Stimulated activated CD8-positive, alpha-beta memory T cell treated with anti-CD3 and anti-CD28 coated beads, Interleukin-12 subunit alpha, Interleukin-12 subunit beta, amount 100 ng/mL, for 24 hours (primary cell): ENCODE data around the gene TRIM14.

Experiments
- DNase-seq: peaks from one replicate; pipeline ENCODE4 v3.0.0-alpha.2; 2020; ENCODE audit errors: extremely low read depth

The TRIM14 gene, protein sequence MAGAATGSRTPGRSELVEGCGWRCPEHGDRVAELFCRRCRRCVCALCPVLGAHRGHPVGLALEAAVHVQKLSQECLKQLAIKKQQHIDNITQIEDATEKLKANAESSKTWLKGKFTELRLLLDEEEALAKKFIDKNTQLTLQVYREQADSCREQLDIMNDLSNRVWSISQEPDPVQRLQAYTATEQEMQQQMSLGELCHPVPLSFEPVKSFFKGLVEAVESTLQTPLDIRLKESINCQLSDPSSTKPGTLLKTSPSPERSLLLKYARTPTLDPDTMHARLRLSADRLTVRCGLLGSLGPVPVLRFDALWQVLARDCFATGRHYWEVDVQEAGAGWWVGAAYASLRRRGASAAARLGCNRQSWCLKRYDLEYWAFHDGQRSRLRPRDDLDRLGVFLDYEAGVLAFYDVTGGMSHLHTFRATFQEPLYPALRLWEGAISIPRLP

DNA sequence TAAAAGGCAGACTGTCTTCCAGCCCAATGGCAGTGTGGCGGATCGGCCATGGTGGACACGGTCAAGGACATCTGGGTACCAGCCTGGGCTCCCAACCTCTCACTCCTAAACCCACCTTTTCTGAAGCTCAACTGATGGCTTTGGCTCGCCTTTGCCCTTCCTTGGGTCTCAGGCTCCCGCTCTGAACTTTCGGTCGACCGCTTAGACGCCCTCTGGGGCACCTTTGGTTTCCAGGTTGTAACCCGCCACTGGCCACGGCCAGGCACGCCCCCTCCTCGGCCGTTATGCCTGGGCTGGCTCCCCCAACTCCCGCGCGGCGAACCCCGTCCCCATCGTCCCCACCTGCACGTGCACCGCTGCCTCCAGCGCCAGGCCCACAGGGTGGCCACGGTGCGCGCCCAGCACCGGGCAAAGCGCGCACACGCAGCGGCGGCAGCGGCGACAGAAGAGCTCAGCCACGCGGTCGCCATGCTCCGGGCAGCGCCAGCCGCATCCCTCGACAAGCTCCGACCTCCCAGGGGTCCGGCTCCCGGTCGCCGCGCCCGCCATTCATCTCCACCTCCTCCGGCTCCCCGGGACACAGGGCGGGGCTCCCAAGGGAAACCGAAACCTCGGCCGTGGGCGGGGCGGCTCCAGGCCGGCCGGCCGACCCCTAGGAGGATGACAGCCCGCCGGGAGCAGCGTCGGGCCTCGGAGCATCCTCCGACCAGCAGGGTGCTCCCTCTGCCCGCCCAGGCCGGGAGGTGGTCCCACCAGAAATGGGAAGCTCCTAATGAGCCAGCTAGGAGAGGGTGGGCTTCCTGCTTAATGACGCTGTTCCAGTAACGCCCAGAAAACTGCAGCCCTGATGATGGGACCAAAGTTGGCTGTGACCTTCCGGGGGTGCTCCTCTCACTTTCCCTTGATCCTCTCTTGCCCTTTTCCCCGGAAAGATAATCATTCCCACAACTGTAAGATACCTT is at the start of gene TRIM14:
Gene TRIM14 (minus strand): TSS at position 583 of the 962 bp plus-strand sequence. CDS start 34 bp downstream, at position 549.
- peak; percentile 19 for DNase-seq

GRCh38 chr9:98168153-98168780 is 49.2 kb upstream of the TRIM14 start:
- DNase-seq: no peak

DNA sequence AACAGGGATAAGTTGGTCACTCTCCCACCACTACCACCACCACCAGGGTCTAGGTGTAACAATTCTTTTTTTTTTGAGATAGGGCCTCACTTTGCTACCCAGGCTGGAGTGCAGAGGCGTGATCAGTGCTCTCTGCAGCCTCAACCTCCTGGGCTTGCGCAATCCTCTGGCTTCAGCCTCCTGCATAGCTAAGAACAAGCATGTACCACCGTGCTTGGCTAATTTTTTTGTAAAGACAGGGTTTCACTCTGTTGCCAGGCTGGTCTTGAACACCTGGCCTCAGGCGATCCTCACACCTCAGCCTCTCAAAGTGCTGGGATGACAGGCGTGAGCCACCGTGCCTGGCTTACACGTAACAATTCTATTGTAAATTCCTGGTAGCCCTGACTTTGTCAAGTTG is 45.9 kb upstream of the TRIM14 start:
- DNase-seq: no peak

GRCh38 chr9:98162613-98163012 is 43.6 kb upstream of the TRIM14 start:
- no peak for DNase-seq

DNA sequence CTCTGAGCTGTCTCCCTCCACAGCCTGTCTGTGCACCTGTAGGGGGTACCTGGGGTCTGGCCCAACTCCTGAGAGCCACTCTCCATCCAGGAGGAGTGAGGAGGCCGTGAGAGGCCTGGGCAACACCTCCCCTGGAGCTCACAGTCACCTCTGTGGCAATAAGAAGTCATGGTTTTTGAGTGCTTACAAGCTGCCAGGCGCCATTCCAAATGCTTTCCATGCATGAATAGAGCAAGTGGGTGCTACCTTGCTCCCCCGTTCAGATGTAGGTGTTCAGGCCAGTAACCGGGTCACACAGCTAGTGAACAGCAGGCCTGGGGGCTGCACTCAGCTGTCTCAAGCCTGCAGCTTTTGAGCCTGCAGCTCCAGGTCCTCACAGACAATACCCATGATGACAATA is 42.8 kb upstream of the TRIM14 start:
- no peak for DNase-seq

DNA sequence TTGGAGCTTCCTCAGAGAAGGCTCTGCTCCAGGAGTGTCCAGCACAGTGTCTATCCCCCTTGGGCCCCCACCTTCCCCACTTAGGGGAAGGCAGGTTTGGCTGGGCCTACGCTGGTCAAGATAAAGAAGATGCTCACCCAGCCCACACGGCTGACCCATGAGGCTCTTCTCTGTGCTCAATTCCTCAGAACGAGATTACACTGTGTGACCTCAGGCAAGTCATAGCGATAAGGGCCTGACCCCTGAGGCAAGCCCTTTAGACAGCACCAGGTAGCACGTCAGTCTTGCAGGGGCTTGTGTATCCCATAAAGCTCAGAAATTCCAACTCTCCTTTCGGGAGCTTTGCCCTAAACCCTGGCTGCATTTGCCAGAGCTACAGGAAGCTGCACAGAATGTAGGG is 40.8 kb upstream of the TRIM14 start:
- DNase-seq: no peak

GRCh38 chr9:98159301-98159700 is 40.3 kb upstream of the TRIM14 start:
- DNase-seq: no peak

DNA sequence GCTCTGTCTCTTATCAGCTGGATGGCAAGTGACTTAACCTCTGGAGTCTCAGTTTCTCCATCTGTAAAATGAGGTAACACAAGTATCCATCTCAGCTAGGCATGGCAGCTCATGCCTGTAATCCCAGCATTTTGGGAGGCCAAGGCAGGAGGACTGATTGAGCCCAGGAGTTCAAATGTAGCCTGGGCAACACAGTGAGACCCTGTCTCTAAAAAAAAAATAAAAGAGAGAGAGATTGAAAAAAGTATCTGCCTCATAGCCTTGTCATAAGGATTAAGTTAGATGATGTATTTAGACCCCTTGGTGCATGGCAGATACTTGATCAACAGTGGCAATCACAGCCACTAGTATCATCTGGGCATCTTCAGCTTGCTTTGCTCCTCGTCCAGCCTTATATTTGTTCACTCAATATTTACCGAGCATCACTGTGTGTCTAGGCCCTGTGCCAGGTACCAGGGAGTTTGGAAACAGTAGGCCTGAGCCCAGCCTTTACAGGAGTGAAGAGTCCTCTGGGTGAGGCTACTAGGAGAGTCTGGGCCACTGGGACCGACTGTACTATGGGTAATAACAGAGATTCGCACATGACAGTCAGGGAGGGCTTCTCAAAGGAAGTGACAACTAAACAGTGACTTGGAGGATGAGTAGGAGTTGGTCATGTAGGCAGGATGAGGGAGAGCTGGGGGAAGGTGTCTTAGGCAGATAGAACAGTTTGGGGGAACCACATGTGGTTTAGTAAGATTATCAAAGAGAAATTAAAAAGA is 39.2 kb upstream of the TRIM14 start:
- no peak for DNase-seq

DNA sequence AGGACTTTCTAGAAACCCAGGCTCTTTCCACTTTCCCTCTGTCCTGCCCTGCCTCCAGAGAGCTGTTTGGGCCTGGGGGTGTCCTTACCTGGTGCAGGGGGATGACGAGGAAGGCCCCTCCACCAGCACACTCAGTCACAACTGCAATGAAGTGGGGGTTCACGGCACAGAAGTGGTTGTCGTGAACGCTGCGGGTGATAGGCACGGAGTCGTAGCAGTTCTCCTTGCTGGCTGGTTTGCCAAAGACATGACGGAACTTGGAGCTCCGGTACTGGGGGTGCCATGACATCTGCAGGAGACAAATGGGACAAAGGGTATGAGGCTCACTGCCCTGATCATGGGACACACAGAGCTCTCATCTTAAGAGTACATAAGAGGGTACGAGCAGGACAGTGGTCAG is 38.4 kb upstream of the TRIM14 start:
- DNase-seq: no peak

- no peak for DNase-seq
Observed at GRCh38 chr9:98154678-98155077, 35.7 kb upstream of the TRIM14 start.

- no peak for DNase-seq
Observed at GRCh38 chr9:98152526-98152925, 33.5 kb upstream of the TRIM14 start.

DNA sequence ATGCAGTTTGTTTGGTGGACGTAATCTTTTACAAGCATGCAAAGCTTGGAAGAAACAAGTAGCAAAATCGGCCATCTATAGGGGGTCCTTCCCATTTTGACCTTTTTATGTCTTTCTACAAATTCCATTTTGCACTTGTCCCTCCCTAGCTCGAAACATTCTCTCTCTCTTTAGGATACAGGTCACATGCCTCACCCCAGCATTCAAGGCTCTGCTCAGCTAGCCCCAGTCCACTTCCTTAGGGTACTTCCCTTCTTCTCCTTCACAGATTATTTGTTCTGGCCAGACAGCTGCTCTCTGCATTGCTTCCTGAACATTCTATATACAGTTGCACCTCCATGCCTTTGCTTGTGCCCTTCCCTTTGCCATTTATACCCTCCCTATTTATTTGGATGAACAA is 31.7 kb upstream of the TRIM14 start:
- no peak for DNase-seq

DNA sequence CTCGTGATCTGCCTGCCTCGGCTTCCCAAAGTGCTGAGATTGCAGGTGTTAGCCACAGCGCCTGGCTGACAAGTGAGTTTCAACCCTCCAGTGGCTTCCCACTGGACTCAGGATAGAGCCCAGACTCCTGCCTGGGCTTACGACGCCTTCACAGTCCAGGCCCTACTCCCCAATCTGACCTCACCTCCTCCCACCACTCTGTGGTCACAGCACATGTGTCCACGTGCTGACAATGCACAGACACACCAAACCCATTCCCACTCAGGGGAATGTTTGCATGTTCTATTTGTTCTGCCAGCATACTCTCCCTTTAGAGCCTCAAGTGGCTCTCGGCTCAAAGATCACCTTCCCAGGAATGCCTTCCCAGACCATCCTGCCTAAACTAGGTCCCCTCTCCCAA is 31.1 kb upstream of the TRIM14 start:
- no peak for DNase-seq

DNA sequence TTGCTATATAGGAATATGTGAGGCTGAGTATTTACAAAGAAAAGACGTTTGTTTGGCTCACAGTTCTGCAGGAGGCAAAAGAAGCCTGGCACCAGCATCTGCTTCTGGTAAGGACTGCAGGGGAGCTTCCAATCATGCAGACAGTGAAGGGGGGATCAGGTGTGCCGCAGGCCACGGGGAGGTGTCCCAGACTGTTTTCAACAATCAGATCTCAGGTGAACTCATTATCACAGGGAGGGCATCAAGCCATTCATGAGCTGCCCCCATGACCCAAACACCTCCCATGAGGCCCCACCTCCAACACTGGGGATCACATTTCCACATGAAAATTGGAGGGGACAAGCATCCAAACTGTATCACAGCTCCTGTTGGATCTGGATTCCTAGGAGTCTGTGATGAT is 30.4 kb upstream of the TRIM14 start:
- no peak for DNase-seq

DNA sequence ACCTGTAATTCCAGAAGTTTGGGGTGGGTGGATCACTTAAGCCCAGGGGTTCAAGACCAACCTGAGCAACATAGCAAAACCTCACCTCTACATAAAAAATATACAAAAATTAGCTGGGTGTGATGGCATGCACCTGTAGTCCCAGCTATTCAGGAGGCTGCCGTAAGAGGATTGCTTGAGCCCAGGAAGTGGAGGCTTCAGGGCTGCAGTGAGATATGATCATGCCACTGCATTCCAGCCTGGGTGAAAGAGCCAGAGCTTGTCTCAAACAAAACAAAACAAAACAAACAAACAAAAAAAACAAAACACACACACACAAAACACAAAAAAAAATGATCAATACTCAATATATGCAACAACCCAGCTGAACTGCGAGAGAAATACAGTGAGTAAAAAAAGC is 29.5 kb upstream of the TRIM14 start:
- no peak for DNase-seq

DNA sequence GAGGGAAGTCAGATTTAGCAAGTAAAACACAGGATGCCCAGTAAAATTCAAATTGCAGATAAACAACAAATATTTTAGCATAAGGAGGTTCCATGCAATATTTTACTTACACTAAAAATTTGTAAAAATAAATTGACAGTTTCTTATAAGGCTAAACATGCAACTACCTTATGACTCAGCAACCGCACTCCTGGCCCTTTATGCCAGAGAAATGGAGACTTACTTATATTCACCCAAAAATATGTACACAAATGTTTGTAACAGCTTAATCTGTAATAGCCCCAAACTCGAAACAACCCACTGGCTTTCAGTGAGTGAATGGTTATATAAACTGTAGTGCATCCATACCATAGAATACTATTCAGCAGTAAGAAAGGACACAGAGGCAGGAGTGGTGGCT is 28.6 kb upstream of the TRIM14 start:
- no peak for DNase-seq

GRCh38 chr9:98146101-98146991 is 27.3 kb upstream of the TRIM14 start:
- no peak for DNase-seq

GRCh38 chr9:98144631-98145030 is 25.6 kb upstream of the TRIM14 start:
- DNase-seq: no peak

GRCh38 chr9:98144076-98144475 is 25.1 kb upstream of the TRIM14 start:
- no peak for DNase-seq

DNA sequence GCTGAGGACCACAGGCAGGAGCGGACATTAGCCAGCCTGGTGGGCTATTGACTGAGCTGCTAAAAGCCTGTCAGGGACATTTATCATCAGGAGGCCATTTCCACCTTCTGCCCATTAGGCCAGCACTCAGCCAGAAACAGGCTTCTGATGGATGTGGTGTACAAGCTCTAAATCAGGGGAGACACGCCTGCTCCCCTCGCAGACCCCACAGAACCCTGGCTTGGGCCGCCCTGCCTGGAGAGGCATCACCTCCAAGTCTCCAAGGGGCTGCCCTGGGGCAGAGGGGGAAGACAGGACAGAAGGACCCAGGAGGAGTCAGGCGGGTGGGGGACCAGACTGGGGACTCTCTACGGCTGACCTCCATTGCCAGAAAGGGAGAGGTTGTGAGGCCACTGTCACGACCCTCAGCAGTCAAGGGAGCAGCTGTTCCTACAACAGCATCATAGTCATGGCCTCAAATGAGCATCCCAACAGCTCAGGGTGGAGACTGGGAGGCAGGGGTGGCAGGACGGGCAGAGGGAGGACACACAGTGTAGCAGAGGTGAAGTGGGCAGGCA is 24.0 kb upstream of the TRIM14 start:
- no peak for DNase-seq
